AML-193 (cell line): ENCODE data around the gene TTC34.

ENCODE experiments used
- DNase-seq, 2 experiments: peaks; one replicate each; lab custom pipeline; 2025; lab: John Stamatoyannopoulos, UW

The TTC34 gene

GRCh38 chr1:2812939-2813653, 11.6 kb upstream of the TTC34 start:
- no peak for DNase-seq

GRCh38 chr1:2812136-2812535, 10.6 kb upstream of the TTC34 start:
- no peak for DNase-seq

- no peak for DNase-seq
Measured at GRCh38 chr1:2811533-2811918, 10.0 kb upstream of the TTC34 start.

- DNase-seq = no peak
Measured at GRCh38 chr1:2810899-2811532, 9.5 kb upstream of the TTC34 start.

GRCh38 chr1:2810281-2810680, 8.8 kb upstream of the TTC34 start:
- no peak for DNase-seq

- DNase-seq = no peak
Measured at GRCh38 chr1:2809656-2810055, 8.2 kb upstream of the TTC34 start.

GRCh38 chr1:2808831-2809605, 7.5 kb upstream of the TTC34 start:
- no peak for DNase-seq

- DNase-seq = no peak
Measured at GRCh38 chr1:2808386-2808705, 6.9 kb upstream of the TTC34 start.

- DNase-seq = no peak
Measured at GRCh38 chr1:2807678-2808385, 6.3 kb upstream of the TTC34 start.

- DNase-seq = no peak
Measured at GRCh38 chr1:2807036-2807435, 5.5 kb upstream of the TTC34 start.

- DNase-seq = no peak
Measured at GRCh38 chr1:2806591-2806990, 5.1 kb upstream of the TTC34 start.

GRCh38 chr1:2805801-2806430, 4.4 kb upstream of the TTC34 start:
- no peak for DNase-seq

- no peak for DNase-seq
Measured at GRCh38 chr1:2804628-2805351, 3.3 kb upstream of the TTC34 start.

- DNase-seq = no peak
Measured at GRCh38 chr1:2803931-2804627, 2.6 kb upstream of the TTC34 start.

GRCh38 chr1:2803086-2803930, 1.8 kb upstream of the TTC34 start:
- DNase-seq = no peak

GRCh38 chr1:2802421-2802961, 998 bp upstream of the TTC34 start:
- no peak for DNase-seq

GRCh38 chr1:2801046-2801445, 447 bp downstream of the TTC34 start:
- DNase-seq = no peak

- DNase-seq = no peak
Measured at GRCh38 chr1:2800664-2801045, 838 bp downstream of the TTC34 start.

- DNase-seq = no peak
Measured at GRCh38 chr1:2799811-2800663, 1.5 kb downstream of the TTC34 start.
